GM12892 (cell line): ENCODE data around the gene RBMS3.

Experiments
- DNase-seq: peaks from one replicate; pipeline ENCODE4 v3.0.0; 2011; ENCODE audit not compliant: insufficient read length
- FAIRE-seq: peaks from 2 replicates; lab custom pipeline; 2011; peaks lifted over from hg19 to GRCh38; lab: Jason Lieb, UNC
- POLR2A ChIP-seq: IDR thresholded peaks from 2 replicates; pipeline ENCODE4 v1.6.1; 2011; ENCODE audit warnings: low read depth, low read length, control low read depth
- POLR2AphosphoS5 ChIP-seq: IDR thresholded peaks from 2 replicates; pipeline ENCODE4 v1.6.1; 2011; ENCODE audit warnings: low read depth, low read length, control low read depth
- TAF1 ChIP-seq: IDR thresholded peaks from 2 replicates; pipeline ENCODE4 v1.6.1; 2011; ENCODE audit warnings: low read depth, mild to moderate bottlenecking, control low read depth, low read length, borderline replicate concordance

RBMS3 gene

DNA sequence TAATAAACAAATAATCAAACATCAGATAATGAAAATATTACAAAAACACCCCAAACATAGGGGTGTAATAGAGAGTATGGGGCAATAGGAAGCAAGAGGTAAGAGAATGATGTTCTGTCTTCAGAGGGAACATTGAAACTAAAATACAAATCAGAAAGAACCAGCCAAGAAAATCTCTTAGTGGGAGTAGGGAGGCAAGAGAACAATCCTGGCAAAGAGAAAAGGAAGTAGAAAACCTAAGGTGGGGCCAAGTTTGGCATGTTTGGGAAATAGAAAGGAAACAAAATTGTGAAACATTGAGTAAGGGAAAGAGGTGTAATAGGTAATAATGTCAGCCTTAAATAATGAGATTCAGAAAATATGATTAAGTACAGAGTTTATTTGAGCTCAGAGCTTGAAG, 467.1 kb downstream of the RBMS3 start:
- FAIRE-seq, result no peak
- TF ChIP-seq POLR2AphosphoS5 (no peak), TAF1 (no peak), POLR2A (no peak)
- no peak for DNase-seq

DNA sequence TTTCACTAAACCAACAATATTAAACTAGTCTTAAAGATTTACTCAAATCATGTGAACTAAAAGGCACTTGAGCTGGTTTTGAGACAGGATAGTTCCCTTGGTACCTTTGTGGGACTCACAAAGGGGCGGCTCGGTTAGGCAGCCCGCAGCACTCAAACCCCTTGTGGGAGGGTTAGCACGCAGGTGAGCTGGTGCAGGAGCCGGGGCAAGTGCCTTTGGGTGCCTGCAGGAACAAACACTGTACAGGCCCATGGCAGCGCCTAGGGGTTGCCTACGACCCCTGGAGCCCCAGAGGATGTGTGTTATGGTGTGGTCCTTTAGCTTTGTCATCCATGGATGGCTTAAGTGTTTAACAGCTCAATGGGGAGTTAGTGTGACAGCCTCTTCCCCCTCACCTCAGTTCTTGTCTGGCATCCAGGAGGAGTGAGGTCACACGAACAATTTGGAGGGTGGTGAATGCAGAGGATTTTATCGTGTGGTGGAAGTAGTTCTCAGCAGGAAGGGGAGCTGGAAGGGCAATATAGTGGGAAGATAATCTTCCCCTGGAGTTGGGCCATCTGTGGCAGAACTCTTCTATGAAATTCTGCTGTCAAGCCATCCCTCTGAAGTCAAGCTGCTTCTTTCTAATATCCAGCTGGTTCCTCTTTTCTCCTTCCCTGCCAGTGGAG, 470.9 kb downstream of the RBMS3 start:
- DNase-seq, result no peak
- FAIRE-seq, result no peak
- no peak for TF ChIP-seq POLR2AphosphoS5
- TF ChIP-seq TAF1, result no peak
- no peak for TF ChIP-seq POLR2A

DNA sequence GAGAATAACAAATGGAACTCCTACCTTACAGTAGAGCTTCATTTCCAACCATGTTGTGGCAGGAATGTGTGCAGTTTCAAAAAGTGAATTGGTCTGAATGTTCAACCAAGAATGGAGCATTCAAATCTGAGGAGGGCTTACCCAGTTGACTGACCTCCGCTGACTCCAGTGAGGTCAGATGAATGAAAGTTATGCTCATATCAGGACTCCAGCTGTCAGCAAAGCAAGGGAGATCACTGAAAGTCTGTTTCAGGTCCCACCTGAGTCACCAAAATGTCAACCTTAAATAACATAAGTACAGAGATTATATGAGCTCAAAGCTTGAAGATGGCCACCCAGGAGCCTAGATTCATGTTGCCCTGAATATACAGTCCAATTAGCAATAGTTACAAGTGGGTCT, 473.5 kb downstream of the RBMS3 start:
- FAIRE-seq, result no peak
- TF ChIP-seq POLR2A (no peak), POLR2AphosphoS5 (no peak), TAF1 (no peak)

DNA sequence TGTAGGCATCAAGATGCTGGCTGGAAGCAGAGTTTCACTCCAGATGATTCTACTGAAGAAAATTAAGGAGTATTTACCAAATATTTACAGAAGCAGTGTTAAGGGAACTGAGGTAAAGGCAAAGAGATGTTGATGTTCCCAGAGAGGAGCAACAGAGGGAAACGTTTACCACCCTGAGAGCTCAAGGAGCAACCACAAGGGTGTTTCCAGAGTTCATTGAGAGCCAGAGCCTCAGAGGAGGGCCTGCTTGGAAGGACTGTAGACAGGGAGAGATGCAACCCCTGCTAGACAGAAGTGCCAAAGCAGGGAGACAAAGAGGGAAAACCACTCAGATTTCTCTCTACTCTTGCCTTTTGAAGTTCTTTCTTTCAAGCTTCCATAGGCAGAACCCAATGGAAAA, 474.5 kb downstream of the RBMS3 start:
- no peak for TF ChIP-seq TAF1
- no peak for TF ChIP-seq POLR2A
- TF ChIP-seq POLR2AphosphoS5, result no peak
- FAIRE-seq, result no peak
- no peak for DNase-seq

More for the DNA sequence above, 473.5 kb downstream of the RBMS3 start:
- DNase-seq, result no peak

DNA sequence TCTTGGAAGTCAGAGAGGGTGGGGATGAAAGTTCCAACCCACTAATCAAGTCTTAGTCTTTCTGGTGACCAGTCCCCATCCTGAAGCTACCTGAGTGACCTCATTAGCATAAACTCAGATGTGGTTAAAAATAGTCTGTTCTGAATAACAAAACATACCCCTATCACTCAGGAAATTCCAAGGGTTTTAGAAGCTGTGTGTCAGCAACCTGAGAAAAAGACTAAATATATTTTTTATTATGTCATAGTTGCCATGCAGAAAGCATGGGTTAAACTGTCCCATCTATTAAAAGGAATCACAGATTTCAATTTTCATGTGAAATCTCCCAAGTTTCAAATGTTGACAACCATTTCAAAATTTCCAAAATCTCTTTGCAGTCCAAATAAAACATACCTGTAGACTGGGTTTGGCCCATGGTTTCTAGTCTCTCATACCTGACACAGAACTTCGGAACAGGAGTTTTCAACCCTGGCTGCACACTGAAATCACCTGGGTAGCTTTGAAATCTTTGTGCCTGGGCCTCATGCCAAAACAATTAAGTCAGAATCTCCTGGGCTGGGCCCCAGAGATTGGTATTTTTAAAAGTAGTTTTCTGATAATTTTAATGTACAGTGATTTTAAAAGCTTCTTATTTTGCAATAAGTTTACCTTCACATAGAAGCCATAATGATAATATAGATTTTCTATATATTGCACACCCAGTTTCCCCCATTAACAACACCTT, 476.3 kb downstream of the RBMS3 start:
- TF ChIP-seq TAF1 (no peak), POLR2A (no peak), POLR2AphosphoS5 (no peak)
- FAIRE-seq (no peak), DNase-seq (no peak)

DNA sequence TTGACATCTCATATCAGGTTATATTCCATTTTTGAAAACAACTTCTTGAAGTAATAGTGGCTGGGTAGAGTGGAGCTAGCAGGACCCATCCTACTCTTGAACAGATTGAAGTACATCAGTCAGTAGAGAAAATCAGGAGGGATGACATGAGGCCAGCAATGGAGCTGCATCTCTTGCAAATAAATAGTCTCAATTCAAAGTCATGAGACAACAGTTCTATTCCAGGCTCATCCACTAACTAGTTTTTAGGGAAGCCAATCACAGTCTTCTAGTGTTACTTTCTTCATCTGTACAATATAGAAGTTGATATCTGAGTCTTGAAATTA, 477.2 kb downstream of the RBMS3 start:
- TF ChIP-seq TAF1 (no peak), POLR2AphosphoS5 (no peak), POLR2A (no peak)
- FAIRE-seq (no peak), DNase-seq (no peak)

DNA sequence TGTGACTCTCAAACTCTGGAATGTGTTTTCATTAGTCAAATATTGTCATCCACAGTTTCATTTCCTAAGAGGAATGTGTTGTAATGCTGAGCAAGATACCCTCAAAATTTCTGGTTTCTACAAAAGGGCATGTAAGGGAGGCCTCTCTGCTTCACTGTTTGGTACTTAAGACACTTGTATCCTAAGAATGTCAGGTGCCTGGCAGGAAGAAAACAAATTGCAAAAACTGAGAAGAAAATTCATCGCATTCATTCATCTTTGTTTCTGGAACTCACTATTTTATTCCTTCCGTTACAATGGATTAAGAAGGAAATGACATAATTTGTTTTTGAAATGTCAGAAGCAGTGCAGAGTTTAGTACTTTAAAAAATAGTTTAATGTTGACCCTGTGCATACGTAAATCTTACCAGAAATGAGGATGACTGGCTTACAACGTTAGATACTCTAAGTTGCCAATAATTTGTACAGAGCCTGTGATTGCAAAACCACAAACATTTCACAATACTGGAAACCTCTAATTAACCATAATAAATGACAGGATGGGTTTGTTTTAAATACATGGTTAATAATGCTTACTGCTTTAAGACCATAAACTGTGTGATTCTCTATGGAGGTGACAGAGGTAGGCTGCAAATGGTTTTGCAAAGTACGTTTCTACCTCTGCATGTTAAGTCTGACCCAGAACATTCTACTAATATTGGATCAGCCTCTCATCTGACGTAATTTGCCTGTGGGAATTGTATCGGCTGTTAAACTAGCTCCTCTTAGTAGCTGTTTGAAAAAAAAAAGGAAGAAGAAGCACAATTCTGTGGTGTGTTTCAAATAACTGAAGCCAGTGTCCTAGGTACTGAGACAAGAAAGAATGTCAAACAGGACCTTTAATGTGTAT, 477.8 kb downstream of the RBMS3 start:
- FAIRE-seq, result no peak

DNA sequence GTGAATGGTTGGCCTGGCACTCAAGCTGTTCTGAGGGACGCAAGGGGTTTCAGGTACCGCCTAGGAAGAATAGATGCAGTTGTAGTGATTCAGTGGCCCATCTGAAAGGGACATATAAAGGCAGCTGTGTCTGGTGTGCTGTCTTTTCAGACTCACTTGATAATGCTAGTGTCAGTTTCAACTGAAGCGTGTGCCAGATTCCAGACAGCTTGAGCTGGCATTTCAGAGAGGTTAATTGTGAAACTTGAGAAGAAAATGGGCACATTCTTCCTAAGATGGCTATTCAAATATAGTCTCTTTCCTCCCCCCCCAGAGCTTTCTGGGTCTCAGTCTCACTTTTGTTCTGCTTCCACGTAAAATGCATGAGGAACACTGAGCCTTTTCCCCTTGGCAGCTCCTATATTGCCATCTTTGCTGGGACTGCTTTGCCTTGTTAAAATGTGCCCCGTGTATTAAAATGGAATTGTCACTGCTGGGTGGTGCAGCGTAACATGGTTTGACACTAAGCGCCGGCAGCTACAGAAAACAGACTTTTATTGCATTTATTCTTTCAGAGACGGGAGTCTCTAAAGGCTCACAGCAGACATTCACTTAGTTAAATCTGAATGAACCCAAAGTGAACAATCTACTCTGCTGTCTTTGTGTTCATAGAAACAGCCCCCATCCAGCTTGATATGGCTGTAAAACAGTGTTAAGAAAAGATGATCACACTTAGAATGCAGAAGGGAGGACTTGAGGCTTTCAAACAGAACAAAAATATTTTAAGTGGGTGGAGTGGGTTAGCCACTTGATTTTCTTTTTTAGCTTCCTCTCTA, 478.7 kb downstream of the RBMS3 start:
- no peak for DNase-seq
- FAIRE-seq, result no peak

More for the DNA sequence above, 477.8 kb downstream of the RBMS3 start:
- no peak for DNase-seq
- TF ChIP-seq POLR2A (no peak), POLR2AphosphoS5 (no peak), TAF1 (no peak)

DNA sequence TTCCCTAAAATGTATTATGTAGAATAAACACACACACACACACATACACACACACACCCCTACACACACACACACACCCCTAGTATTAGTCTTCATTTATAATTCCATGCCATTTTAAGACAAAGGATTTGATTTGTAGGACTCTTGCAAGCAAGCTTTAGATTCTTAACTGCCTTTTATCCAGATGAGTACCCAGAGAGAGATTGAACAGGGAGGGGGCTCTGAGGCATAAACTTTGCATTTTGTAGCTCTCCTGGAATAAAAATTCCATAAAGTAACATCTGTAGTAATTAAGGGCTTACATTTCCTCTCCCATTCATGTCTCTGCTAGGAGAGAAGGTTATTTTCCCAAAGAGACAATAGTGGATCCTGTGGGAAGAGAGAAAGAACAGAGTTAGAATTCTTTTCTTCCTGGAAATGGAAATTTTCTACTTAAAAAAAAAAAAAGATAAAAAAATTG, 479.4 kb downstream of the RBMS3 start:
- TF ChIP-seq POLR2A (no peak), TAF1 (no peak), POLR2AphosphoS5 (no peak)
- FAIRE-seq, result no peak
- DNase-seq, result no peak

More for the DNA sequence above, 478.7 kb downstream of the RBMS3 start:
- TF ChIP-seq TAF1 (no peak), POLR2A (no peak), POLR2AphosphoS5 (no peak)

DNA sequence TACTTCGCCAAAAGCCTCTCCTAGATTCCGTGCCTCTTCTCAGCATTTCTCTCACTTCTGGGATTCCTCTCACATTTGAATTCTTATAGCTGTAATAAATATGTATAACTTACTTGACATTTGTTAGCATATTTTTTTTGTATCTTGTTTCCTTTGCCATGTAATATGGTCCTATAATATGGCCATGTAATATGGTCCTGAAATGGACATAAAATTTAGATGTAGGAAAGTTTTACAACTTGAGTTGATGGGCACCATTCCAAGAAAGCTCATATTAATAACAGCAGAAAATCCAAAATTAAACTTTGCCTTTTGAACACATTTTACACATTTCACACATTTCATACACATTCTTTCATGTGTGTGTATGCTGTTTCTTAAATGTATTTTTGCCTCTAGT, 480.6 kb downstream of the RBMS3 start:
- TF ChIP-seq TAF1 (no peak), POLR2AphosphoS5 (no peak), POLR2A (no peak)
- no peak for DNase-seq
- FAIRE-seq, result no peak
